HL-60 (cell line): ENCODE data around the gene ACTN4.

Experiments
- DNase-seq, 2 experiments: peaks; one replicate each; pipeline ENCODE4 v3.0.0-alpha.2; 2010 to 2020; ENCODE audit warnings: low read depth in 1 of 2, low spot score in 1 of 2
- H3K27ac ChIP-seq: fragments of 250-450 bp; sonication (Bioruptor Pico); replicated peaks from 2 replicates; pipeline ENCODE4 v1.5.1; 2020; ENCODE audit warnings: mild to moderate bottlenecking, moderate library complexity
- H3K27me3 ChIP-seq: fragments of 250-450 bp; sonication (Bioruptor Pico); 2 replicates; pipeline ENCODE4 v1.5.1; 2021; ENCODE audit warnings: mild to moderate bottlenecking, moderate library complexity; ENCODE audit not compliant: insufficient read depth, poor library complexity, severe bottlenecking
- H3K4me3 ChIP-seq: replicated peaks from 2 replicates; pipeline ENCODE4 v1.5.1; 2011; ENCODE audit warnings: mild to moderate bottlenecking, control low read depth, low read length; ENCODE audit not compliant: insufficient read depth
- CTCF ChIP-seq: IDR thresholded peaks from one replicate; pipeline ENCODE4 v1.5.1; 2011; ENCODE audit warnings: low read length, control low read depth, inconsistent platforms; ENCODE audit not compliant: insufficient read depth
- GABPA ChIP-seq: IDR thresholded peaks from 2 replicates; pipeline ENCODE4 v1.6.1; 2012; ENCODE audit warnings: low read depth
- POLR2AphosphoS5 ChIP-seq: IDR thresholded peaks from 2 replicates; pipeline ENCODE4 v1.6.1; 2012; ENCODE audit warnings: low read depth
- SPI1 ChIP-seq: IDR thresholded peaks from 2 replicates; pipeline ENCODE4 v1.6.1; 2012; ENCODE audit warnings: low read depth, mild to moderate bottlenecking, borderline replicate concordance
- TF ChIP-seq, protein P1 (sequence below): IDR thresholded peaks from 2 replicates; pipeline ENCODE4 v1.6.1; 2012; ENCODE audit warnings: low read depth; ENCODE audit not compliant: insufficient replicate concordance

Gene ACTN4

GRCh38 chr19:38661136-38661535 is 13.7 kb downstream of the ACTN4 start:
- H3K27ac ChIP-seq: no peak overlapping the region

GRCh38 chr19:38661996-38662395 is 14.5 kb downstream of the ACTN4 start:
- H3K27ac ChIP-seq: peak overlapping the region; percentile 19
- no peak for DNase-seq
- no peaks in the 10 kb centered on the region for H3K27me3 ChIP-seq
- H3K4me3 ChIP-seq: no peak overlapping the region
- TF ChIP-seq GABPA (no peak), CTCF (no peak), POLR2AphosphoS5 (no peak), SPI1 (no peak)
- TF ChIP-seq, protein P1, sequence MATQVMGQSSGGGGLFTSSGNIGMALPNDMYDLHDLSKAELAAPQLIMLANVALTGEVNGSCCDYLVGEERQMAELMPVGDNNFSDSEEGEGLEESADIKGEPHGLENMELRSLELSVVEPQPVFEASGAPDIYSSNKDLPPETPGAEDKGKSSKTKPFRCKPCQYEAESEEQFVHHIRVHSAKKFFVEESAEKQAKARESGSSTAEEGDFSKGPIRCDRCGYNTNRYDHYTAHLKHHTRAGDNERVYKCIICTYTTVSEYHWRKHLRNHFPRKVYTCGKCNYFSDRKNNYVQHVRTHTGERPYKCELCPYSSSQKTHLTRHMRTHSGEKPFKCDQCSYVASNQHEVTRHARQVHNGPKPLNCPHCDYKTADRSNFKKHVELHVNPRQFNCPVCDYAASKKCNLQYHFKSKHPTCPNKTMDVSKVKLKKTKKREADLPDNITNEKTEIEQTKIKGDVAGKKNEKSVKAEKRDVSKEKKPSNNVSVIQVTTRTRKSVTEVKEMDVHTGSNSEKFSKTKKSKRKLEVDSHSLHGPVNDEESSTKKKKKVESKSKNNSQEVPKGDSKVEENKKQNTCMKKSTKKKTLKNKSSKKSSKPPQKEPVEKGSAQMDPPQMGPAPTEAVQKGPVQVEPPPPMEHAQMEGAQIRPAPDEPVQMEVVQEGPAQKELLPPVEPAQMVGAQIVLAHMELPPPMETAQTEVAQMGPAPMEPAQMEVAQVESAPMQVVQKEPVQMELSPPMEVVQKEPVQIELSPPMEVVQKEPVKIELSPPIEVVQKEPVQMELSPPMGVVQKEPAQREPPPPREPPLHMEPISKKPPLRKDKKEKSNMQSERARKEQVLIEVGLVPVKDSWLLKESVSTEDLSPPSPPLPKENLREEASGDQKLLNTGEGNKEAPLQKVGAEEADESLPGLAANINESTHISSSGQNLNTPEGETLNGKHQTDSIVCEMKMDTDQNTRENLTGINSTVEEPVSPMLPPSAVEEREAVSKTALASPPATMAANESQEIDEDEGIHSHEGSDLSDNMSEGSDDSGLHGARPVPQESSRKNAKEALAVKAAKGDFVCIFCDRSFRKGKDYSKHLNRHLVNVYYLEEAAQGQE: no peak

More at GRCh38 chr19:38661136-38661535, 13.7 kb downstream of the ACTN4 start:
- TF ChIP-seq GABPA (no peak), CTCF (no peak), SPI1 (no peak), POLR2AphosphoS5 (no peak)
- TF ChIP-seq, protein P1: no peak
- Histone ChIP-seq H3K4me3 (no peak overlapping the region), H3K27me3 (no peaks in the 10 kb centered on the region)
- DNase-seq: no peak

DNA sequence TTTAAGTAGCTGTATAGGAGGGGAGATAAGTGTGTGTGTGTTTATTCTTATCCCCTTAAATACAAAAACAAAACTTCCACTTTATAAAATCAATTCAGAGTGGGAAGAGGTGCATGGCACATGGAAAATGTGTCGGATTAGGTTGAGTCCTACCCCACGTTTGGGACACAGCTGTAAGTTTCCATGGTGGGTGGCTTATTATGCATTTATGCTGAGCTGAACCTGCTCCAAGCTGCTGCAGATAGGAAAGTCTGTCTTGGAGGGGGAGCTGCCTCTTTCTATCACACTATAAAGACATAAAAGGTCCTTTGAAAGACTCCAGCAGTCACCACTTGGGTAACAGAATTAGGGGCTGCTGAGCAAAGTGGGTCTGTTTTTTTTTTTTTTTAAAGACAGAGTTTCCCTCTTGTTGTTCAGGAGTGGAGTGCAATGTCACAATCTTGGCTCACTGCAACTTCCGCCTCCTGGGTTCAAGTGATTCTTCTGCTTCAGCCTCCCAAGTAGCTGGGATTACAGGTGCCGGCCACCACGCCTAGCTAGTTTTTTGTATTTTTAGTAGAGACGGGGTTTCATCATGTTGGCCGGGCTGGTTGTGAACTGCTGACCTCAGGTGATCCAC is 15.2 kb downstream of the ACTN4 start:
- DNase-seq: peak in 1 of 2 experiments; percentile 54
- peak overlapping the region; percentile 76 for H3K27ac ChIP-seq
- TF ChIP-seq SPI1 (no peak), POLR2AphosphoS5 (no peak), GABPA (no peak), CTCF (no peak)
- TF ChIP-seq, protein P1: no peak
- no peaks in the 10 kb centered on the region for H3K27me3 ChIP-seq
- no peak overlapping the region for H3K4me3 ChIP-seq
